NCI-H1436 treated with DMSO at 0.1 percent for 48 hours (cell line): ENCODE data around the gene ZEB2.

Experiments
- DNase-seq: peaks from one replicate; lab custom pipeline; 2025; lab: John Stamatoyannopoulos, UW

The ZEB2 gene

GRCh38 chr2:144451443-144451842 lies 68.5 kb downstream of the ZEB2 start:
- no peak for DNase-seq

DNA sequence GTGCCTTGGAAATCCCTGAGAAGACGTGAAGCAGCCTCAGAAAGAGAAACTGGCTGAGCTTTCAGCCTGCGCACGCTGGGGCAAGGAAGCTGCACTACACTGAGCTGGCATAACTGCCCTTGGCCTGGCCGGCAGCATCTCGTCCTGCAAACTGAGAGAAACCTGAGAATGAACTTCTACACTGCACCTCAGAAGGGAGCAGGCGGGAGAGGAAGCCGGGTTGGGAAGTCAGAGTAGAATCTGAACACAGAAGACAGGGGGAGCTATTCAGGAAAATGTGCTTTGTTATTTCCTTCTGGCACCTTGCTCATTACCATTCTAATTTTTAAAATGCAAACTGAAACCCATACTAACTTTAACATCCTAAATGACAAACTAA lies 70.9 kb downstream of the ZEB2 start:
- no peak for DNase-seq

- no peak for DNase-seq
Measured at GRCh38 chr2:144448389-144449027, 71.4 kb downstream of the ZEB2 start.

DNA sequence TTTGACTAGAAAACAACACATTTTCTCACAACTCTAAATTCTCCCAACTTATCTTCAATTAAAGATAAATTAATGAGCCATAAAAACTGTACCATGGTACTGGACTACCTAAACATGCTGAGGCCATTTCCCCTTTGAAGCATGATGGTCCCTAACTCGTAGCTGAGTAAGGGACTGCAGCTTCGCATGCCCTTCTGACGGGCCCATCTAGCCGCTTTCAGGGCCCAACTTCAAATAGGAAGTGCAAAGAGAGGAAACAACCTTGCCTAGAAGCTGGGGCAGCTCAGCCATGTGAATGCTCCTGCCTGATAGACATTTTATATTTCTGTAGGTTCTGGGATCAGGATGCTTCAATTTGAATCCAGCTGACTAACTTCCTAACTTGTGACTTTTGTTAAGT lies 72.4 kb downstream of the ZEB2 start:
- no peak for DNase-seq

DNA sequence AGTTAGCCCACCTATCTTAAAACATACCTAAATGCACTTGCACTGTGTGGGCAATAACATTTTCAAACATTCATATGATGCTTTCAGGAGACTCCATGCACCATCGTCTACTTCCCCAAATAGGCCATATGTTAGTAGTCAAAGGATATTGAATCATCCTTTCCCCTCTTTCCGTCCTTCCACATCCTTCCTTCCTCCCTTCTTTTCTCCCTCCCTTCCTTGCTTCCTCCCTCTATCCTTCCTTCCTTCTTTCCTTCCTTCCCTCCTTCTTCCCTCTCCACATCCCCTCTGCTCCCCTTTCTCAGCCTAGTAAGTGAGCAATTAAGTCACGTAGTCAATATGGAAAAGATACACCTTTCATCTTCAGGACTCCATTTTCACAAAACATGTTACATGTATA lies 73.8 kb downstream of the ZEB2 start:
- no peak for DNase-seq

GRCh38 chr2:144445196-144445595 lies 74.7 kb downstream of the ZEB2 start:
- DNase-seq = no peak

DNA sequence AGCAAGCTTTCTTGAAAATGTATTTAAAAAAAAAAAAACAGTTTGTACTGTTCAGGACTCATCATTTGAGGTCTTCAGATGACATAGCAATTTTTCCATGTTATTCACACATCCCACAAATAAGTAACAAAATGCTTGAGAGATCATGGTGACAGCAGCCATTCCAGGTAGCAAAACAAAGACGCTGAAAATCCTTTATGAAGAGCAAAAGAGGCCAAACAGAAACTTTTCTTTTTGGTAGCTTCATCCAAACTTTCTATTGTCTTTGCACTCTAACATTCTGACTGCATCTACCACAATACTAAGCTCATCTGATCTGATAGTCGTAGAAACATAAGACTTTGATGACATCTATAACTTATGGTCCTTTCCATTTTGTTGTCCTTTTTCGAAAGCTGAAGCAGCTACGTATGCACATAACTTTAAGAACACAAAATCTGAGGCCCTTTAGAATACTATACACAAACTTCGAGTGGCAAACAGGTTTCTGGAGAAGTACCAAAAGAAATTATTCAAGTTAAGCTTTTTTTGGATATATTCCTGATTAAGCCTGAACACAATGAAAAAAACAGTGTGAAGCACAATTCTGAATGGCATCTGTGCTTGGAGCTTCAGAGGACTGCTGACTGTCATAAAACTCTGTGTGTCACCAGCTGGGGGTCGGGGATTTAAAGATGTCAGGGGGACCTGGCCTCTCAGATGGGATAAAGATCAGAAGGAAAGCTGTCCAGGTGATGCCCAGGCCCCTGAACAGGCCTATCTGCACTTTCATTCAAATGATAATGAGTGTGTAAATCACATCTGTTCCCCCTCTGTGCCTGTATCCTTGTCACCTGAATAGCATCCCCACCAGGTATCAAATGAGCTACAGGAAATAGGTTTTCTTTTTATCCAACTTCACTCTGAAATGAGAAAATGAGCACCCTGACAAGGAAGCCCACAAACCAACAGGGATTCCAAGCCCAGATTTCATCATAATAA lies 75.8 kb downstream of the ZEB2 start:
- no peak for DNase-seq

DNA sequence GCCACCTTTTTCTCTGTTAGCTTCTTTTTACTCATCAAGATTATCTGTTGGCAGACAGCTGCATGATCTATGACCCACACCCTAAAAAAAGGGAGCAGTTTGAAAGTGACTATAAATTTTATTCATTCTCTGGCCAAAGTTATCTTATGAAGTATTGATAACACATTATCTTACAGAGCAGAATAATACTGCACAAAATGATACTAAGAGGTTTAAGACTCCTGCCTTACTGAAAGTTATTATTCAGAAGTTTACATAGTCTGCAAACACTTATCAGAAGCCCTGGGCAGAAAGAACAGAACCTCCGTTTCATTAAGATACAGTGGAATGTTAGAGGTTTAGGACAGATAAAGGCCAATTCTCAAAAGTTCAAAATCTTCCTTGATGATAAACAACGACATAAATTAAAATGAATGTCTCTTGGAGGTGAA lies 78.2 kb downstream of the ZEB2 start:
- DNase-seq = no peak

DNA sequence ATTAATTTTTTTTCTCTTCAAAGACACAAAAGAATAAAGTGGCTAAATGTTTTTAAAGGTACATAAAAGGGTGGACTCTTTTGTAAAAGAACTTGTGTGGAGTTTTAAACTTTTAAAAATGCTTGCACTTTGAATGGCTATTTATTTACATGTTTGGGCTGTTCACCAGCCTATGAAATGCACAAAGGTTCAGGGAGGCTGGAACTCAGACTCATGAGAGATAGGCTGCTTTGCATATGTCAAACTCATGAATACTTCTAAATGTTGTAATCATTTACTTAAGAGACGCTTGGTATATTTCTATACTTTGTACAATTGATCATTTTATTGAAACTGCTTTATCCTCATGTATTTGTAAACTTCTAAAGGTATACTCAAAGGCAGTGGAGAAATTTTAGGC lies 79.9 kb downstream of the ZEB2 start:
- DNase-seq = no peak

- no peak for DNase-seq
Measured at GRCh38 chr2:144438801-144439631, 80.9 kb downstream of the ZEB2 start.

DNA sequence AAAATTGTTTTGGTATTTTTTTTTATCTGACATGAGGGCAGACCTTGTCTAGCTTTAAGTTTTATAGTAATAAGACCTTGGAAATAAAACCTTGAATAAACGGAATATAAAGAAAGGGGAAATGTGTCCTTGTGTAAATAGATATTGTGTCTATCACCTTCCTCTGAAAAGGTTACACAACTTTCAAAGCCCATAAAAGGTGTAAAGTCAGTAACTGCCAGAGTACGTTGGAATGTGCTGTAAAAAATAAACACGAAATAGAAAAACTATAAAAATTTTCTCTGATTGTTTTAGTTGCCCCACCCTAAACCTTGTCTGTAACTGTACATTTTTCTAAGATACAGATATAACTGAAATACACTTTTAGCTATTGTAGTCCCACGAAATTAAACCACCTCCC lies 82.3 kb downstream of the ZEB2 start:
- DNase-seq = no peak

GRCh38 chr2:144434425-144435222 lies 85.3 kb downstream of the ZEB2 start:
- no peak for DNase-seq

DNA sequence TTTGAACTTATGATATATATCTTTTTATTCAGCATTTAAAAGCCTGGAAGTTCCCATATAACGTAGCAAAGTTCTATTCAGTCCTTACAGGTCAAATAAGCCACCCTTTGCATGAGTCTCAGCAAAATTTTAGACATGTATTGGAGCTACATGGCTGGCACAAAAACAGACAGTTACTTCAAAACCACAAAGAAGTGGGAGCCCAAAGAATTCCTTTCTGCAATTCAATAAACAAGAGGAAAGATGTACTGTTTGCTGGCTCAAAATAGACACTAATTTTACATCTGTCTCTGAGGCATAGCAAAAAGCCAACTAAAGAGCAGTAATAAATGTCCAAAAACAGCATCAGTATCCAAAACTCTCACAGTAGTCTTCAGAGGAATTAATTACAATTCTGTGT lies 87.0 kb downstream of the ZEB2 start:
- DNase-seq = no peak

DNA sequence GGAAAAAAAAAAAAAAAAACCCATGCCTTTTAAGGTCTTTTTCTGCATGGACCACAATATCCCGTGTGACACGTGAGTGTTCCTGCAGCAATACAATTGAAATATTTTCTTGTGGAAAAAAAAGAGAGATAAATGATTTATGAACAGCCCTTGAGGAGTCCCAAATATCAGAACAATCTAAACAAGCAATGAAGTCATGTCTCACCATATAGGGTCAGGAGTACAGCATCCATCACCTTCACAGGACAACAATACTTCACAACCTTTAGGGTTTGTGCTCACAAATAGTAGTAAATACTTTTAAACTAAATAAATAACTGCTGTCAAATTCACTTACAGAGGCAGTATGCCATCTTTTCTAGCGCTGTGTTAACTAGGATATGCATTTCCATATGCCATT lies 87.9 kb downstream of the ZEB2 start:
- DNase-seq = no peak

- DNase-seq = no peak
Measured at GRCh38 chr2:144431392-144431783, 88.5 kb downstream of the ZEB2 start.

GRCh38 chr2:144430722-144431391 lies 89.1 kb downstream of the ZEB2 start:
- no peak for DNase-seq

DNA sequence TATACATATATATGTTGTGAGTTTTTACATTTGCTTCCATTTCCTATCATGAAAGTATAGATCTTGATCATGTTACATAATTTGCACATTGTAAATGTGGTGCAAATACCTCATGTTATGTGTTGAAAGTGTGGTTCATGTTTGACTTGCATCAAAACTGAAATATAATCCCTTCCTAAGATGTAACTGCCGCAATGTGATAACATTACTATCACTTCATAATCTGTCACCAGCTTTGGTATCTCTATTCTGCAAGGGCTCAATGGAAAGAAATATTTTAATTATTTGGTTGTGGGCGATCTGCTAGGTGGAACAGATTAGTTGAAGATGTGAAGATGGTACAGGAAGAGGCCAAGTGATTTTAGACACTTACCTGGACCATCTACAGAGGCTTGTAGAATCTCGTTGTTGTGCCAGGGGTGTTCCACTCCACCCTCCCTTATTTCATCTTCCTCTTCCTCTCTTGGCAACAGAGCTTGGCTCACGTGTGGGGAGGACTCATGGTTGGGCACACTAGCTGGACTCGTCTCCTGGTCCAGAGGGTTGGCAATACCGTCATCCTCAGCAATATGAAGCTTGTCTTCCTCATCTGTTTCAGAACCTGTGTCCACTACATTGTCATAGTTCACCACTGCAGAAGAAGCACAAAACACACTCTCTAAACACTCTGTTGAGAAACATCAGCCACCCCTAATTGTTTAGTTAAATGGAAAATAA lies 90.4 kb downstream of the ZEB2 start:
- no peak for DNase-seq

DNA sequence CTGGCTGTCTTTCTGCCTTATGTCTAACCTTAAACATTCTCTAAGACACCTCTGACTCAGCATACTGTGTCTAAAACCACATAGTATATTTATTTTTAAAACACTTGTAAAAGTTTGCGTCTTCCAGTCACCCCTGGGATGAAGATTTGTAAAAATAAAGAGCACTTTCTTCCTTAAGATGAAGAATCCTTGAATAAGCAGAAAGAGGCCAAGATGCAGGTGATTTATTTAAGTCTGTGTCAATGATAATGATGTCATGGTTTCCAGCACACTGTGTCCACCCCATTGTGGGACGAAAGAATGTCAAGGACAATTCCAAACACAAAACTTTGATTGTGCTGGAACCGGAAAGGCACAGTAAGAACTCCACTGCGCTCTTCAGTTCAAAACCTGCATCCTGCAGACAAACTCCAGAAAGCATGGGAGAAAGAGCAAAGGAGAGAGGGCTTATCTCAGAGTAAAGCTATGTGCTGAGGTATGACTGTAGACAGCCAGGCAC lies 92.9 kb downstream of the ZEB2 start:
- no peak for DNase-seq

DNA sequence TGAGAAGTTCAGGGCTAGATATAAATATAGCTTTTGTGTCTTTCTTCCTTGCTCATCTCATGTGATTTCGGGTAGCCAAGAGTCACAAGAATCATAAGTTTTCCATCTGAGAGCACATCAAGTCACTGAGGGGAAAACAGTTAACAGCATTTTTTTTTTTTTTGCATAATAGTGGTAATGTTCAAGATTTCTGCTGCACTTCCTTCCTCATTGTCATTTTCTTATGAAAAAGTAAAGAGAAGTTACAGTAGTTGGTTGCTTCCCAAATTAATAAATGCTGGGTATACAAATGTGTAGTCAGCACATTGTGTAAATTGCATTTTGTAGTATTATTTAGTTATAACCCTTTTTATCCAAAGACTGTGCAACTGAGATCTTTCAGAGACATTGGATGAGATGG lies 93.6 kb downstream of the ZEB2 start:
- no peak for DNase-seq

DNA sequence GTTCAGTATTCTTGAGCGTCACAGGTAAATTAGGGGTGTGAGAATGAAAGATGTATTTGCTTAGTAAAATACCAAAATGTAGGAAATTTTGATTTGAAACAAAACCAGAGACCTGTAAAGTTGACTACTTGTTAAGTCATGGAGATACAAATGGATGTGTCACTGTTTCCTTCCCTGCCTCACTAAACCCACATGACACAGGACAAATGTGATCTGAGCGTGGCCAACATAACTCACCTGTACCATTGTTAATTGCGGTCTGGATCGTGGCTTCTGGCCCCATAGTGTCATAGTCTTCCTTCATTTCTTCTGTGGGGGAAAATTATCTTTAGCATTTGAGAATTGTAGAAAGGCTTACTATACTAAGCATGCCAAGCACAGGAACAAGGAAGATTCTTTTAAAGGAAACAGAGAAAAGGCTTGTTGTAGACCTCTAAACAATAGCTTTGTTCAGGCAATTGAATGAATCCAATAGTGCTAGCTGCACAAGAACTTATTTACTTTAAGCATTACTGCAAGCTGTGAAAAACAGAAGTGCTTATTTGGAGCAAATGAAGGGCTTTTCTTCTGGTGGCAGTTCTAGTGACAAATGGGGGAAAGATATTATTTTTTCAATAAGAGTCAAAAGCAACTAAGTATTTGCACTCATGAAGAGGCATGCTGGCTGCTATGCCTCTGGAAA lies 95.2 kb downstream of the ZEB2 start:
- DNase-seq = no peak
